LNCAP (cell line): ENCODE results near the gene COBLL1.

Source experiments
- CTCF ChIP-seq: fragments of 450-650 bp; IDR thresholded peaks from 2 replicates; pipeline ENCODE4 v1.5.1; 2017; ENCODE audit warnings: mild to moderate bottlenecking

Gene COBLL1

GRCh38 chr2:164721430-164721829 is 120.2 kb downstream of the COBLL1 start:
- no peak for TF ChIP-seq CTCF

GRCh38 chr2:164719996-164720941 is 121.4 kb downstream of the COBLL1 start:
- TF ChIP-seq CTCF, result no peak

- TF ChIP-seq CTCF, result peak; percentile 64
Observed at GRCh38 chr2:164717000-164717803, 124.4 kb downstream of the COBLL1 start.

GRCh38 chr2:164714471-164714870 is 127.2 kb downstream of the COBLL1 start:
- TF ChIP-seq CTCF, result no peak

GRCh38 chr2:164711766-164712138 is 129.9 kb downstream of the COBLL1 start:
- no peak for TF ChIP-seq CTCF

GRCh38 chr2:164710837-164711765 is 130.5 kb downstream of the COBLL1 start:
- TF ChIP-seq CTCF, result no peak

- TF ChIP-seq CTCF, result no peak
Observed at GRCh38 chr2:164706522-164706921, 135.1 kb downstream of the COBLL1 start.
